ENCODE measurements around the gene HTRA2. TPM values are rescaled to one million over a fixed set of nuclear protein-coding genes. Genes with fewer than 3 reads are reported as not detected.

HTRA2 gene
- total RNA-seq, 1 donor from 2014 or later = 25.7 TPM

GRCh38 chr2:74499940-74500577 lies 29.7 kb upstream of the HTRA2 start:
- no peak for DNase-seq (ENCODE audit: low spot score in 2 of 2, unreplicated experiment in 2 of 2)
- Mint-ChIP-seq H3K9me3 (no peaks in the 10 kb centered on the region), H3K27ac (no peak overlapping the region), H3K4me3 (peak overlapping the region; percentile 75), H3K36me3 (peaks cover 8% of the 10 kb centered on the region), H3K4me1 (peaks cover 48% of the 10 kb centered on the region), H3K27me3 (ENCODE audit: low read depth) (peaks cover 91% of the 10 kb centered on the region)
- no peak for TF ChIP-seq CTCF (IDR thresholded peaks at IDR 0.05; ENCODE audit: unreplicated experiment)

- Mint-ChIP-seq H3K4me1 (peaks cover 50% of the 10 kb centered on the region), H3K4me3 (no peak overlapping the region), H3K9me3 (no peaks in the 10 kb centered on the region), H3K27me3 (ENCODE audit: low read depth) (peaks cover 95% of the 10 kb centered on the region), H3K27ac (no peak overlapping the region), H3K36me3 (peaks cover 12% of the 10 kb centered on the region)
- DNase-seq (ENCODE audit: low spot score in 2 of 2, unreplicated experiment in 2 of 2) = no peak
- TF ChIP-seq CTCF (IDR thresholded peaks at IDR 0.05; ENCODE audit: unreplicated experiment) = no peak
Measured at GRCh38 chr2:74500578-74500946, 29.2 kb upstream of the HTRA2 start.

- Mint-ChIP-seq H3K27me3 (ENCODE audit: low read depth) (peaks cover 88% of the 10 kb centered on the region), H3K27ac (no peak overlapping the region), H3K4me3 (peak overlapping the region; percentile 68), H3K36me3 (peaks cover 13% of the 10 kb centered on the region), H3K4me1 (peaks cover 51% of the 10 kb centered on the region), H3K9me3 (no peaks in the 10 kb centered on the region)
- no peak for TF ChIP-seq CTCF (IDR thresholded peaks at IDR 0.05; ENCODE audit: unreplicated experiment)
- DNase-seq (ENCODE audit: low spot score in 2 of 2, unreplicated experiment in 2 of 2) = no peak
Measured at GRCh38 chr2:74501335-74502071, 28.2 kb upstream of the HTRA2 start.

GRCh38 chr2:74502147-74502719 lies 27.5 kb upstream of the HTRA2 start:
- Mint-ChIP-seq H3K4me3 (peak overlapping the region; percentile 68), H3K36me3 (peaks cover 16% of the 10 kb centered on the region), H3K27me3 (ENCODE audit: low read depth) (peaks cover 81% of the 10 kb centered on the region), H3K27ac (no peak overlapping the region), H3K4me1 (peaks cover 59% of the 10 kb centered on the region), H3K9me3 (no peaks in the 10 kb centered on the region)
- DNase-seq (ENCODE audit: low spot score in 2 of 2, unreplicated experiment in 2 of 2) = no peak
- TF ChIP-seq CTCF (IDR thresholded peaks at IDR 0.05; ENCODE audit: unreplicated experiment) = no peak

GRCh38 chr2:74502720-74503505 lies 26.8 kb upstream of the HTRA2 start:
- H3K27me3 Mint-ChIP-seq (ENCODE audit: low read depth) = peaks cover 74% of the 10 kb centered on the region
- H3K4me3 Mint-ChIP-seq = peak overlapping the region; percentile 68
- peak in 1 of 2 experiments; percentile 61 for DNase-seq (ENCODE audit: low spot score in 2 of 2, unreplicated experiment in 2 of 2)
- no peaks in the 10 kb centered on the region for H3K9me3 Mint-ChIP-seq
- TF ChIP-seq CTCF (IDR thresholded peaks at IDR 0.05; ENCODE audit: unreplicated experiment) = no peak
- no peak overlapping the region for H3K27ac Mint-ChIP-seq
- peaks cover 16% of the 10 kb centered on the region for H3K36me3 Mint-ChIP-seq
- H3K4me1 Mint-ChIP-seq = peaks cover 55% of the 10 kb centered on the region
